ENCODE results near the gene MEX3D.
"Not testable (repeated sequence)": the region's sequence is repeated elsewhere in the genome, so short reads cannot be mapped to it uniquely, and the experiment has no call there.

The MEX3D gene

DNA sequence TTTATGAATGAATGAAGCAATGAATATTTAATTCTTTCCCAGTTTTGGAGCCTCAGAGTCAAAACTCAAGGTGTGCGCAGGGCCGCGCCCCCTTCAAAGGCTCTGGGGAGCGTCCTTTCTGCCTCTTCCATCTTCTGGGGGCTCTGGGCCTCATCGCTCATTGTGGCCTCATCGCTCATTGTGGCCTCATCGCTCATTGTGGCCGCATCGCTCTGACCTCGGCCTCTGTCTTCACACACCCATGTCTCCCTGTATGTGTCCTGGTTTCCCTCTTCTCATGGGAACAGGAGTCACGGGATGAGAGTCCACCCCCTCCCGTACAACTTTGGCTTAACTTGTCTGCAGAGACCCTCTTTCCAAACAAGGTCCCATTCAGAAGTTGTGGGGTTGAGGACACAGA lies 3.2 kb upstream of the MEX3D start:
- DNase-seq (ENCODE audit: low read depth), result no peak

DNA sequence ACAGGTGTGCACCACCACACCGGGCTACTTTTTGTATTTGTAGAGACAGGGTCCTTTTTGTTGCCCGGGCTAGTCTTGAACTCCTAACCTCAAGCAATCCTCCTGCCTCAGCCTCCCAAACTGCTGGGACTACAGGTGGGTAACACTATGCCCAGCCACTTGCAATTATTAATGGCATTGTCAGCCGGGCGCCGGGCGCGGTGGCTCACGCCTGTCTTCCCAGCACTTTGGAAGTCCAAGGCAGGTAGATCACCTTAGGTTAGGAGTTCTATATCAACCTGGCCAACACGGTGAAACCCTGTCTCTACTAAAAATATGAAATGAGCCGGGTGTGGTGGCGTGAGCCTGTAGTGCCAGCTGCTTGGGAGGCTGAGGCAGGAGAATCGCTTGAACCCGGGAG lies 2.7 kb upstream of the MEX3D start:
- DNase-seq (ENCODE audit: low read depth), result no peak

DNA sequence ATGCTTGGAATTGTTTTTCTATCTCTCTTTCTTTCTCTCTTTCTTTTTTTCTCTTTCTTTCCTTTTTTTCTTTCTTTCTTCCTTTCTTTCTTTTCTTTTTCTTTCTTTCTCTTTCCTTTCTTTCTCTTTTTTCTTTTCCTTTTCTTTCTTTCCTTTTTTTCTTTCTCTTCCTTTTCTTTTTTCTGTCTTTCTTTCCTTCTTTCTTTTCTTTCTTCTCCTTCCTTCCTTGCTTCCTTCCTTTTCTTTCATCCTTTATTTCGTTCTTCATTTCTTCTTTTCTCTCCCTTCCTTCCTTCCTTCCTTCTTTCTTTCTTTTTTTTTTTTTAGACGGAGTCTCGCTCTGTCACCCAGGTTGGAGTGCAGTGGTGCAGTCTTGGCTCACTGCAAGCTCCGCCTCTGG lies 1.9 kb upstream of the MEX3D start:
- DNase-seq (ENCODE audit: low read depth), result no peak

DNA sequence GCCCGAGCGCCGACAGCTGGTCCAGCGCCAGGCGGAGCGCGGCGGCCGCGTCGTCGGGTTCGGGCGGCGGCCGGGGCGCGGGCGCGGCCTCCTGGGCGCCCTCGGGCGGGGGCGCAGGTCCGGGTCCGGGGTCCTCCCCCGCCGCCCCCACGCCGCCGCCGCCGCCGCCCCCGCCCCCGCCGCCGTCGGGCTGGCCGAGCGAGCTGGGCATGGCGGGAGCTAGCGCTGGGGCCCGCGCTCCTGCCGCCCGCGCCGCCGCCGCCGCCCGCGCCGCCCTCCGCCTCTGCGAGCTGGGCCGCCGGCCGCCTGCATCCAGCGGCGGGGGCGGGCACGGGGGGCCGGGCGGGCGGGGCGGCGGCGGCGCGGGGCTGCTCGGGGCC lies 287 bp downstream of the MEX3D start:
- no peak for DNase-seq (ENCODE audit: low read depth)

DNA sequence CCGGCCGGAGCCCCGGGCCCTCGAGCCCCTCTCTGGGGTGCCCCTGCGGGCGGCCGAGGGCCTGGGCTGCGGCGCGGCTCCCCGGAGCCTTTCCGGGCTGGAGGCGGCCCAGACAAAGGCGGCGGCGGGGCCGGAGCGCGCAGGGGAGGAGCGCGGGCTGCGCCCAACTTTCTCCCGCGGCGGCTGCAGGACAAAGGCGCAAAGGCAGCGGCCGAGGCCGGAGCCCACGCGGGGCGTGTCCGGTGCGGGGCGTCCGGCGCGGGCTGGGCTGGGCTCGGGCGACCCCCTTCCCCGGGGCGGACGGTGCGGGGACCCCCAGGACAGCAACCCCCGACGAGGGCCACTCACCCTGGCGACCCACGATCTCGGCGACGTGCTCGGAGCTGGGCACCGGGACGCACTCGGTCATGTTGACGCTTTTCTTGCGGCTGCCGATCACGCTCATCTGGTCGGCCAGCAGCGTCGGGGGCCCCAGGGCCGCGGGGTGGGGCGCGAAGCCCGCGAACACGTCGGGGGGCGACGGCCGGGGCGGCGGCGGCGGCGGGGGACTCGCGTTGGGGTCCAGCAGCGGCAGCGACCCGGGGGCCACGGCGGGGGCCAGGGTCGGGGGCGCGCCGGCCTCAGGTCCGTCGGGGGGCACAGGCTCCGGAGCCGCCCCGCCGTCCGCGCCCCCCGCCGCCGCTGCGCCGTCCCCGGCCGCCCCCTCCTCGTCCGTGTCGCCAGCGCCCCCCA lies 843 bp downstream of the MEX3D start:
- DNase-seq (ENCODE audit: low read depth), result no peak

DNA sequence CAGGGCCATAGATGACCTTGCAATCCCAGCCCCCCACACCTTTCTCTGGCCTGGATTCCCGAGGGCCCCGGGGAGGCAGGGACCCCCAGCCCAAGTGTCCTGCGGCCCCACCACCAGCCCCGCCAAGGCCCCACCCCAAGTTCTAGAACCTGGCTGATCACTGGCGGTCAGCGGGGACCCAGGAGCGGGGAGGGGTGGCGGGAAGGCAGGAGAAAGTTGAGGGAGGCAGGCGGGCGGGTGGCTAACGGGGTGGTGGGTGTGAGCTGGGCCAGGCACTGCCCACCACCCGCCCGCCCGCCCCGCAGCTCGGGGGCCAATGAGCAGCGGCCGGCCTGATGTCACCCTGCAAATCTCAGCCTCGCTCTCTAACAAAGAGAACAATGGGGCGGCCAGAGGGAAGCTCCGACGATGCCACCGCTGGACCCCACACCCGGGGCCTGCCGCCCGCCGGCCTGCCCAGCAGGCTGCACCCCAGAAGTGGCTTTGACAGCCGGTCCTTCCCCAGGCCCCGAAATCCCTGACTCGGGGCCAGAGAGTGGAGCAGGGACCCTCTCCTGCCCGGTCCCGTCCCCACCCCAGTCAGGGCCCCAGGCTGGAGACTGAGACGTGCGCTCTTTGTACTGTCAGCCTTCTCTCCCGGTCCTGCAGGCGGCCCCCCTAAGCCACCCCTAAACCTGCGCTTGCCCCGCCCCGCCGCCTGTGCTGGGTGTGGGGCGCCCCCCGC lies 1.6 kb downstream of the MEX3D start:
- DNase-seq (ENCODE audit: low read depth), result peak; percentile 23

DNA sequence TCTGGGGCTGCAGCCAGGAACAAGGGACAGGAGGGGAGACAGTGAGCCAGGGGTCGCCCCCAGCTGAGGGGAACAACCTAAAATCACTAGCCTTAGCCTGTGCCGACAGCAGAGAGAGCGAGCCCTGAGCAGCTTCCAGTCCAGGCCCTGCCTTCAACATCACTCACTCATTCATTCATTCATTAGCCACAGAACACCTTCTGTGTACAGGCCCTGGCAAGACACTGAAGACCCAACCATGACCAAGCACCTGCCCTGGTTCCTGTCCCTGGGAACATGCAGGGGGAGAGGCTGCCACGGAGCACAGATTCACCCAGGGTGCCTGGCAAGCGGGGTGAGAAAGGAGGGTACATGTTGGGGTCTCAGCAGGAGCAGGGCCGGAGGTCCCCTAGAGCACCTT lies 4.9 kb downstream of the MEX3D start:
- DNase-seq (ENCODE audit: low read depth), result no peak

DNA sequence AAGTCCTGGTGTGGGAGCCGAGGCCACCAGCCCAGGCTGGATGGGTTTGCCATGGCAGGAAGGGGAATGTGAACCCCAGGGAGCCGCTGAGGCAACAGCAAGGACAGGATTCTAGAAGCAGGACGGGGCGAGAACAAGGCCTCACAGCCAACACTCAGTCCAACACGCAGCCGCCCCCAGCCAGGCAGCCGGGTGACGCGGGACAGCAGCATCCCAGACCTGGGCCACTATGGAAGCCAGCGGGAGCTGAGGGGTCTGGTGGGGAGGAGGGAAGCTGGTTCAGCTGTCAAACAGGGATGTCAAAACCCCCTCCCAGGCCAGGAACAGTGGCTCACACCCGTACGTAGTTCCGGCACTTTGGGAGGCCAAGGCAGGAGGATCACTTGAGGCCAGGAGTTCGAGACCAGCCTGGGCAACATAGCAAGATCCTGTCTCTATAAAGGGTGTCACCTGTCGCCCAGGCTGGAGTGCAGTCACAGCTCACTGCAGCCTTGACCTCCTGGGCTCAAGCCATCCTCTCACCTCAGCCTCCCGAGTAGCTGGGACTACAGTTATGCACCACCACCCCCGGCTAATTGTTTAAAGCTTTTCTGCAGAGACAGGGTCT lies 6.8 kb downstream of the MEX3D start:
- DNase-seq (ENCODE audit: low read depth), result no peak

DNA sequence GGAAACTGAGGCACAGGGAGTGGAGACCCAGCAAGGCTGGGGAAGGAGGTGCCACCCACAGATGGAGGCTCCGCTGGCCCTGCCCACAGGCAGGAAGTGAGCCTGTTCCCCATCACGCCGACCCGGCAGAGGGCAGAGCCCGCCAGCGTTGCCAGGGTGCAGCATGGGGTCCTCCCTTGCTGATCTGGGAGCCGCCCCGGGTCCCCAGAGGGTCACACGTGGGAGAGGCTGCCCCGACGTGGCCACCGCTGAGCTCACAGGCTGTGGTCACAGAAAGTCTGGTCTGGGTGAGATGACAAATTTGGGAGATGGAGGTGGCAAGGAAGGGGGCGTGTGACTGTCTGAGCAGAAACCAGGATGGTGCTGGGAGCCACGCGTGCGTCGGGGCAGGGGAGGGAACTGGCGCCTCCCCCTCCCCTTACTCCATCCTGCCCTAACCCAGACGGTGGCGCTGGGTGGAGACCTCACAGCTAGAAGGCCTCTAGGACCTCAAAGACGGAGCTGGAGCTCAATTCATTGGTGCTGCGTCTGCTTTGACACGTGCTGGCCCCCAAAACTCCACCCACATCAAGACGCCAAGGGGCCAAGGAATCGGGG lies 7.7 kb downstream of the MEX3D start:
- DNase-seq (ENCODE audit: low read depth), result no peak

DNA sequence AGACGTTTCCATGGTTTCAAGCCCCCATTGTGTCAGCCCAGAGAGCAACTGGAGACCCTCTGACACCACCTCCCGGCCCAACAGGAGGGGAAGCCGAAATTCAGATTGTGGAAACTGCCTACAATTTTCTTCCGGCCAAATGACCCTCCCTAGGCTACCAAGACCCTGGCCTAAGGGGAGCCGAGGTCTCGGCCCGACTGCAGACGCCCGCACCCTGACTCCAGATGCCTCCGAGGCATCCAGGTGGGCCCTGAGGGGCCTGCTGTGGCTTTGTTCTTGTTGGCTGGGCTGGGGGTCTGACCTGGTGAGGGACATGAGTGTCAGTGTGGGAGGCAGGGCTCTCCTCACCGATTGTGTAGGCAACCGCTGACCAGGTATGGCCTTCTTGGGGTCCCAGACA lies 9.6 kb downstream of the MEX3D start:
- DNase-seq (ENCODE audit: low read depth), result no peak

DNA sequence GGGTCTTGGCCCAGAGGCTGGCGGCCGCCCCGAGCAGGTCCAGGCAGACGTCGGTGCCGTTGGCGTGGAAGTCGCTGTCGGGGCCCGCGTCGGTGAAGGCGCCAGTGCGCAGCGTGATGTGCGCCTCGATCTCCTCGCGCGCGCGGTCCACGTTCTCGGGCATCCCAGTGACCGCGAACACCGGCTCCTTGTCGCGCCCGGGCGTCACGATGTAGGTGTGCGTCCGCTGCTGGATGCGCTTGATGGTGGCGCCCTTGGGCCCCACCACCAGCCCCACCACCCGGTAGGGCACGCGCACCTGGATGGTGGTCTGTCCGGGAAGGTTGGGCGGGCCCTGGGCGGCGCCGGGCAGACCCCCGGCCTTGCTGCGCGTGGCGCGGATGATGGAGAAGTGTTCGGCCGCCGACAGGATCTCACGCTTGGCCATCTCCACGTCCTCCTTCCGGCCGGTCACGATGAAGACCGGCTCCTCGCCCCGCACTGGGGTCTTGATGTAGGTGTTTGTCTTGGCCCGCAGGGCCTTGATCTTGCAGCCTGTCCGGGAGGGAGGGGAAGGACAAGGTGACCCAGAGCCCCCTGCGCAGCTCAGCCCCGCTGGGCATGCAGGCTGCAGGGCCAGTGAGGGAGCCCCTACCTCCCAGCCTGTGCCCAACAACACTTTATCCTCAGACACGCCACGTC lies 11.6 kb downstream of the MEX3D start:
- DNase-seq (ENCODE audit: low read depth), result no peak

DNA sequence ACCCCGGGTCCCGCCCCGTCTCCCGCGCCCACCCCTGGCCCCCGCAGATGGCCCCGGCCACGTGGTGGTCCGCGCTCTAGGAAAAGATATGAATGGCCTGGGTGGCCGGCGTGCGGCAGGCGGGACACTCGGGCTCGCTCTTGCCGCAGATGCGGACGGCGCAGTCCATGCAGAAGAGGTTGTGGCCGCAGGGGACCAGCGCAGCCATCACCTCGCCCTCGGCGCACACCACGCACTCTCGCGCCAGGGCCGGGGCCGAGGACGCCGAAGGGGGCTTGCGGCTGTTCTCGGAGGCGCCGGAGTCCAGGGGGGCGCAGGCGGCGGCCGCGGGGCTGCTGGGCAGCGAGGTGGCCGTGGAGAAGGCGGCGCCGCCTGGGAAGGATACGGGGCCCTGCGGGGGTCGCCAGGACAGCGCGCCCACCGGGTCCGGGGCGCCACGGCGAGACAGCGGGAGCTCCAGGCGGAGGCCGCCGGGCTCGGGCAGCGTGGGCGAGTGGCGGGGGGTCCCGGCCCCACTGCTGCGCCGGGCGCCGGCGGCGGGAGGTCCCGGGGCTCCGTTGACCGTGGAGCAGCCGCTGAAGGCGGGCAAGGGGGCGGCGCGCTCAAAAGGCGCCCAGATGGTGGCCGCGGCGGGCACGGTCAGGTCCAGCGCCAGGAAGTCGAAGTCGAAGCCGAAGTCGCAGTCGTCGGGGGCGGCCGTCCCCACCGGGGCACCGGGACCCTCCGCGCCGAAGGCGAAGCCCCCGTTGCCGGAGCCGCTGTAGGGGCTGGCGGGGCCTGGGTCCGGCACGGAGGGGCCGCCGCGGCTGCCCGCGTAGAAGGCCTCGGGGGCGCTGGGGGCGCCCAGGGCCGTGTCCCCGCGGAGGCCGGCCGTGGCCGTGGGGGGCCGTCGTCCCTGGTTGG lies 12.4 kb downstream of the MEX3D start:
- DNase-seq (ENCODE audit: low read depth), result no peak

DNA sequence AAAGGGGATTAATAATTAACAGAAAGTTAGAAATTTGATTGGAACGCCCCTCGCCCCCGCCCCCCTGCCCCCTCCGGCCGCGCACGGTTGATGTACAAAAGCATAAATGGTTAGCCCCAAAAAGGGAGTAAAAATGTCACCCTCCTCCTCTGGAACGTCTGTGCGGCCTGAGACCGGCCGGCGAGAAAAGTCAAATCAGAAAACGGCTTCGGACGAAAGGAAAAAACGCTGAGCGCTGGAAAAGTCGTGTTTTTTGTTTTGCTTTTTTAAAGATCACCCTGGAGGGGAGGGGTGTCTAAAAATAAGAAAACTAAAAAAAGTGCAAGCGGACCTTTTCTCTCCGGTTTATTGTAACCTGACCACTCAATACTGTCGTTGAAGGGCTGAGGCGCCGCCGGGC lies 13.2 kb downstream of the MEX3D start:
- no peak for DNase-seq (ENCODE audit: low read depth)

DNA sequence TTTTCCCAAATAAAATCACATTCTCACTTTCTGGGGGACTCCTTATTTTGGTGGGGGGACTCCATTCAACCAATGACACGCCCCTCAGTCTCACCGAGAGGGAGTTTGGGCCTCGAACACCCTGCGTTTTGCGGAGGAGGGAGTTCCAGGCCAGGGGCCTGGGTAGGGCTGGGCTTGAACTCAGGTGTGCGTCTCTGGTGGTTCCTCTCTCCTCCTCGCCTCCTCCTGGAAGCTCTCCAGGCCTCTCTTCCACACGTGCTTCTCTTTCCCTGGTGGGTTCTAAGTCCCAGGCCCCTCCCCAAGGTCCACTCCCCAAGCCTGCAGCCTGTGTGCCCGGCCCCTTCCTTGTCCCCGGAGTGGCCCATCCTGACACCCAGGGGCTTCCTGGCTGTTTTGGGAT lies 14.7 kb downstream of the MEX3D start:
- no peak for DNase-seq (ENCODE audit: low read depth)

DNA sequence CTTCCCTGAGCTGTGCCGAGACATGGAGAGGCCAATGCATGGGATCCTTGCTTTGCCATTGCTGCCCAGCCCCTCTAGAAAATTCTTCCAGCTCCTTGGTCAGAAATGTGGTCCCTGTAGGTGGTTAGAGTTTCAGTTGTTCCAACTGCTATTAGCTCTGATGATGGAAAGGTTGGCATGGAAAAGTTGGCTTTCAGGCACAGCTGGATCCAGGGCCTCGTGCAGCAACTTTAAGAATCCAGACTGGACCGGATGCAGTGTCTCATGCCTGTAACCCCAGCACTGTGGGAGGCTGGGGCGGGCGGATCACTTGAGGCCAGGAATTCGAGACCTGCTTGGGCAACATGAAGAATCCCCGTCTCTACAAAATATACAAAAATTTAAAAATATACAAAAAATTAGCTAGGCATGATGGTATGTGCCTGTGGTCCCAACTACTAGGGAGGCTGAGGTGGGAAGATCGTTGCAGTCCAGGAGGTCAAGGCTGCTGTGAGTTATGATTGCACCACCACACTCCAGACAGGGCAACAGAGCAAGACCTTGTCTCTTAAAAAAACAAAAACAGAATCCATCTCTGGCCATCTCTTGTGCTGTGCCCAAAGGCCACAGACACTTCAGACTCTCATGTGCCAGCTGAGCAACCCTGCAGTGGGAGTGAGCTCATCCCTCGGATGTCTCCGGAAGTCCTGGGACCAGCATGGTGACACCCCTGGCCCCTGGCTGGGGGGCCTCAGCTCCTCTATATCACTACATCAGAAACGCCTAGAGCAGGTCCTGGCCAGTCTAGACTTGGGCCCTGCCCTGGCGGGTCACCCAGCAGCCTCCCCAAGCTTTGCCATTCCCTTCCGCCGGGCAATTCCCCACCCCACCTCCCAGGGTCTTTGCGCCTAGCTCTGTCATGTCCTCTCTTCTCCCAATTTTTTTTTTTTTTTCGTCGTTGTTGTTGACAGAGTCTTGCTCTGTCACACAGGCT lies 16.8 kb downstream of the MEX3D start:
- no peak for DNase-seq (ENCODE audit: low read depth)

DNA sequence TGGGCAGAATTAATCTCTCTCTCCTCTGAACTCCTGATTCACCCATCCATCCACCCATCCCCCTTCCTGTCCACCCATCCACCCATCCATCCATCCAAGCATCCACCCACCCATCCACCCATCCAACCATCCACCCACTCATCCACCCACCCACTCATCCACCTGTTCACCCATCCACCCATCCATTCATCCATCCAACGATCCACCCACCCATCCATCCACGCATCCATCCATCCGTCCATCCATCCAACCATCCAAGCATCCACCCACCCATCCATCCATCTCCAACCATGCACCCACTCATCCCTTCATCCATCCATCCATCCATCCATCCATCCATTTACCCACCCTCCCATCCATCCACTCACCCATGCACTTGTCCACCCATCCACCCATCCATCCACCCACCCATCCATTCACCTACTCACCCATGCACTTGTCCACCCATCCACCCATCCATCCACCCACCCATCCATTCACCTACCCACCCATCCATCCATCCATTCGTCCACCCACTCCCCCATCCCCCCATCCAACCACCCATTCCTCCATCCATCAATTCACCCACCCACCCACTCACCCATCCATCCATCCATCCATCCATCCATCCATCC lies 18.7 kb downstream of the MEX3D start:
- no peak for DNase-seq (ENCODE audit: low read depth)

DNA sequence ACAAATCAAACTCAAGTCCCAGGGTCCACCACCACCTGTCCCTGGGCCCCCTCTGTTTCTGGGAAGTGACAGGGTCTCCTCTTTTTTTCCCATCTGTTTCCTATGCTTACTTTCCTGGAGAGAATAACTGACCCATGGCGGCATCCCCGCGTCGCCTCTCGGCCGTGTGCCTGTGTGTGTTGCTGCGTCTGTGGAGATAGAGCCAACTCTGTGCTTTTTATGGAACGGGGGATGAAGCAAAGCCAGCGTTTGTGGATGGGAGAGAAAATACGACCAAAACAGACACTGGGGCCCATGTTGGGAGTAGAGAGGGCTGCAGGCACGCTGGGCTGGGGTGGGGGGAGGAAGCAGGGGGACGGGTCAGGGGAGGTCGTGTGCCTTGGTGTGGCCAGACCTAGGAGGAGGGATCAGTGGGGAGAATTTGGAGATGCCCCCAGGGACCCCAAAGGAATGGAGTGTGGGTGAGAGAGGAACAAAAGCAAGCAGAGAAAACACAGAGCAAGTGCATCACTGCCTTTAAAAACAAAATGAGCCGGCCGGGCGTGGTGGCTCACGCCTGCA lies 27.7 kb downstream of the MEX3D start:
- no peak for DNase-seq (ENCODE audit: low read depth)

DNA sequence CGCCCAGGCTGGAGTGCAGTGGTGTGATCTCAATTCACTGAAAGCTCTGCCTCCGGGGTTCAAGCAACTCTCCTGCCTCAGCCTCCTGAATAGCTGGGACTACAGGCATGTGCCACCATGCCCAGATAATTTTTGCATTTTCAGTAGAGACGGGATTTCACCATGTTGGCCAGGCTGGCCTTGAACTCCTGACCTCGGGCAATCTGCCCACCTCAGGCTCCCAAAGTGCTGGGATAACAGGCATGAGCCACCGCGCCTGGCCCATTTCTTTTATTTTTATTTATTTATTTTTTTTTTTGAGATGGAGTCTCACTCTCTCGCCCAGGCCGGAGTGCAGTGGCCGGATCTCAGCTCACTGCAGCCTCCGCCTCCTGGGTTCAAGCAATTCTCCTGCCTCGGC lies 28.4 kb downstream of the MEX3D start:
- not testable (repeated sequence) for DNase-seq (ENCODE audit: low read depth)

DNA sequence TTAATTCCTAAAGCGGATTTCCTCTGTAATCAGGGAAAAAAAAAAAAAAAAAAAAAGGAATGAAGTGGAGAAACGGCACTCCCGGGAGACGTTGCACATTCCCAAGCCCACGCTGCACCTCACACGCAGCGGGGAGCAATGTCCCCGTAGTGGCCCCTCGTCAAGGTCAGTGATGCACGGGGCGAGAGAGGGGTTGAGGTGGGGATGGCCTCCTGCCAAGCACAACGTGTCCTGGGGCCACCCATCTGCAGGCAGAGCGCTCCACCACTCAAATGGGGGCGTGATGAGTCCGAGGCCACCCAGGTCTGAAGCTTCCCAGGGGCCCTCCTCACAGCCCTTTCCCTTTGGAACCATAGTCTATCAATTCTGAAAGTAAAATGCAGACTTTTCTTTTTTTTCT lies 29.1 kb downstream of the MEX3D start:
- no peak for DNase-seq (ENCODE audit: low read depth)
